A673 (cell line): ENCODE results near the gene OR4E1.

Experiments
- CTCF ChIP-seq: fragments of 300-800, 200-600 bp; sonication (generic); conservative IDR thresholded peaks from 2 replicates; pipeline ENCODE4 v1.5.1; 2017; ENCODE audit warnings: low read depth, mild to moderate bottlenecking, antibody characterized with exemption, low read length, moderate library complexity, mixed read lengths
- EZH2 ChIP-seq: fragments of 200-600 bp; sonication (generic); IDR thresholded peaks from 2 replicates; pipeline ENCODE4 v1.6.1; 2017; ENCODE audit warnings: borderline replicate concordance, low read depth, mild to moderate bottlenecking, mixed read lengths, antibody characterized with exemption, low read length; ENCODE audit not compliant: poor library complexity, severe bottlenecking

GRCh38 chr14:21647380-21647779 lies 26.2 kb downstream of the OR4E1 start:
- TF ChIP-seq CTCF: no peak
- TF ChIP-seq EZH2: no peak
